ENCODE data around the gene ACSL4. TPM values are rescaled to one million over a fixed set of nuclear protein-coding genes. Genes with fewer than 3 reads are reported as not detected.

Gene ACSL4
- total RNA-seq, 1 donor, result 117 TPM

DNA sequence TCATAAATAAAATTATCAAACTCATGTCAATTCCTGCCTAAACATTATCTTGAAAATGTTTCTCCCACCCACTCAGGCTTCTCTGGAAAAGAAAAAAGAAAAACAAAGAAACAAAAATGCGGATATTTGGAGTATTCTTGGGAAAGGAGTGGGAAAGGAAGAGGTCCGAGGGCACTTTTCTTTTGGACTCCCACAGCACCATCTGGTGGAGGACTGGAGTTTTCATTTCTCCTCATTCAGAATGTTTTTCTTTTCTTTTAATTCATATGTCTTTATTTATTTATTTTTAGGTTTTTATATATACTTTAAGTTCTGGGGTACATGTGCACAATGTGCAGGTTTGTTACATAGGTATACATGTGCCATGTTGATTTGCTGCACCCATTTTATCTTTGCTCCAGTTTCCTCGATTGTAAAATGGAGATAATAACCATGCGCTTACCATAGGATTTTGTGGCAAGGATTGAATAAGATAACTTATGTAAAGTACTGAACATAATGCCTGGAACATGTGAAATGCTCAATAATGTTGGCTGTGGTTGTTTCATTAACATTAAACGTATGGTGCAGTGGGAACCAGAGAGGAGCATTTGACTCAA is 100.1 kb downstream of the ACSL4 start:
- TF ChIP-seq, protein P1, sequence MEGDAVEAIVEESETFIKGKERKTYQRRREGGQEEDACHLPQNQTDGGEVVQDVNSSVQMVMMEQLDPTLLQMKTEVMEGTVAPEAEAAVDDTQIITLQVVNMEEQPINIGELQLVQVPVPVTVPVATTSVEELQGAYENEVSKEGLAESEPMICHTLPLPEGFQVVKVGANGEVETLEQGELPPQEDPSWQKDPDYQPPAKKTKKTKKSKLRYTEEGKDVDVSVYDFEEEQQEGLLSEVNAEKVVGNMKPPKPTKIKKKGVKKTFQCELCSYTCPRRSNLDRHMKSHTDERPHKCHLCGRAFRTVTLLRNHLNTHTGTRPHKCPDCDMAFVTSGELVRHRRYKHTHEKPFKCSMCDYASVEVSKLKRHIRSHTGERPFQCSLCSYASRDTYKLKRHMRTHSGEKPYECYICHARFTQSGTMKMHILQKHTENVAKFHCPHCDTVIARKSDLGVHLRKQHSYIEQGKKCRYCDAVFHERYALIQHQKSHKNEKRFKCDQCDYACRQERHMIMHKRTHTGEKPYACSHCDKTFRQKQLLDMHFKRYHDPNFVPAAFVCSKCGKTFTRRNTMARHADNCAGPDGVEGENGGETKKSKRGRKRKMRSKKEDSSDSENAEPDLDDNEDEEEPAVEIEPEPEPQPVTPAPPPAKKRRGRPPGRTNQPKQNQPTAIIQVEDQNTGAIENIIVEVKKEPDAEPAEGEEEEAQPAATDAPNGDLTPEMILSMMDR (IDR thresholded peaks at IDR 0.05; ENCODE audit: extremely low read depth, low read depth, low read length), result peak; percentile 61
- Histone ChIP-seq H3K9me3 (ENCODE audit: low read depth, low read length) (no peaks in the 10 kb centered on the region), H3K27me3 (ENCODE audit: insufficient read depth, low read length) (peaks cover 8% of the 10 kb centered on the region)

DNA sequence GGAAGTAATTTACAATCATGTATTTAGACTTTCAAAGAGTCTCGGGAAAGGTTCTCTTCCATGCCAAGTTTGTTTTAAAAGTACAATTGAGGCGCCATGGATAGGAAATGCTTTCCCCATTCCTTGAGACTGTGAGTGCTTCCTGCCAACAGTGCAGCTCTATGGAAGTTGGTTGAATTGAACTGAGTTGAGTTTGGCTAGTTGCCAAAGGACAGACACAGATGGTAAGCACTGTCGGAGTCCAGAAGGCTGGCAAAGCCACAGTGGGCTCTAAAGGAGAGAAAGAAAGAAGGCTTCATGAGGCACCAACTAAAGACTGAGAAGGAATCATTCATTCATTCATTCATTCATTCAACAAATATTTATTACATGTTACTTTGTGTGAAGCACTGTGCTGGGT is 103.7 kb downstream of the ACSL4 start:
- TF ChIP-seq, protein P1 (IDR thresholded peaks at IDR 0.05; ENCODE audit: extremely low read depth, low read depth, low read length), result no peak
- no peak overlapping the region for H3K4me3 ChIP-seq (ENCODE audit: insufficient read depth, low read length)
- no peak for DNase-seq (ENCODE audit: insufficient read length, low spot score, missing footprints)

More for the DNA sequence above, 100.1 kb downstream of the ACSL4 start:
- no peaks in the 10 kb centered on the region for H3K36me3 ChIP-seq (ENCODE audit: insufficient read depth, low read length)
- no peak overlapping the region for H2AFZ ChIP-seq (ENCODE audit: low read length)
- H3K79me2 ChIP-seq (ENCODE audit: insufficient read depth, low read length), result no peaks in the 10 kb centered on the region
- H4K20me1 ChIP-seq (ENCODE audit: insufficient read depth, low read length), result peaks cover 6% of the 10 kb centered on the region
- no peaks in the 10 kb centered on the region for H3K4me1 ChIP-seq (ENCODE audit: insufficient read depth, low read length)
- no peak for DNase-seq (ENCODE audit: insufficient read length, low spot score, missing footprints)
- H3K4me2 ChIP-seq (ENCODE audit: insufficient read depth, low read length), result no peak overlapping the region
- no peak overlapping the region for H3K4me3 ChIP-seq (ENCODE audit: insufficient read depth, low read length)
- H3K27ac ChIP-seq (ENCODE audit: low read depth, low read length), result no peak overlapping the region

DNA sequence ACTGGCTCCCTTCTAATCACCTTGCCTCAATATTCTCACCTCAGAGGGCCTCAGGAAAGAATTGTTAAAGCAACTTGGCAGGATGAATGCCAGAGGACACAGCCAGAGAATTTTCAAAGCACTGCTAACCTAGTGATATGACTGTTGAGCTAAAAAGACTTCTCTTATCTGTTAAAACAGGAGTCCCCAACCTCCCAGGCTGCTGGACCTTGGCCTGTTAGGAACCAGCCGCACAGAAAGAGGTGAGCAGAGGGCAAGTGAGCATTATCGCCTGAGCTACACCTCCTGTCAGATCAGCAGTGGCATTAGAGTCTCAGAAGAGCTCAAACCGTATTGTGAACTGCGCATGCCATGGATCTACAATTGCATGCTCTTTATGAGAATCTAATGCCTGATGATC is 106.4 kb downstream of the ACSL4 start:
- peaks cover 5% of the 10 kb centered on the region for H4K20me1 ChIP-seq (ENCODE audit: insufficient read depth, low read length)
- no peak overlapping the region for H3K4me2 ChIP-seq (ENCODE audit: insufficient read depth, low read length)
- no peak overlapping the region for H3K27ac ChIP-seq (ENCODE audit: low read depth, low read length)
- no peak for DNase-seq (ENCODE audit: insufficient read length, low spot score, missing footprints)
- no peaks in the 10 kb centered on the region for H3K4me1 ChIP-seq (ENCODE audit: insufficient read depth, low read length)
- peaks cover 8% of the 10 kb centered on the region for H3K27me3 ChIP-seq (ENCODE audit: insufficient read depth, low read length)
- no peaks in the 10 kb centered on the region for H3K9me3 ChIP-seq (ENCODE audit: low read depth, low read length)
- TF ChIP-seq, protein P1 (IDR thresholded peaks at IDR 0.05; ENCODE audit: extremely low read depth, low read depth, low read length), result no peak
- H3K4me3 ChIP-seq (ENCODE audit: insufficient read depth, low read length), result no peak overlapping the region
- no peak overlapping the region for H2AFZ ChIP-seq (ENCODE audit: low read length)
- H3K36me3 ChIP-seq (ENCODE audit: insufficient read depth, low read length), result no peaks in the 10 kb centered on the region
- H3K79me2 ChIP-seq (ENCODE audit: insufficient read depth, low read length), result no peaks in the 10 kb centered on the region

More for the DNA sequence above, 103.7 kb downstream of the ACSL4 start:
- Histone ChIP-seq H3K9me3 (ENCODE audit: low read depth, low read length) (no peaks in the 10 kb centered on the region), H3K27me3 (ENCODE audit: insufficient read depth, low read length) (peaks cover 8% of the 10 kb centered on the region), H3K4me2 (ENCODE audit: insufficient read depth, low read length) (no peak overlapping the region), H3K79me2 (ENCODE audit: insufficient read depth, low read length) (no peaks in the 10 kb centered on the region), H3K36me3 (ENCODE audit: insufficient read depth, low read length) (no peaks in the 10 kb centered on the region), H3K27ac (ENCODE audit: low read depth, low read length) (no peak overlapping the region), H2AFZ (ENCODE audit: low read length) (no peak overlapping the region), H3K4me1 (ENCODE audit: insufficient read depth, low read length) (no peaks in the 10 kb centered on the region), H4K20me1 (ENCODE audit: insufficient read depth, low read length) (peaks cover 4% of the 10 kb centered on the region)

DNA sequence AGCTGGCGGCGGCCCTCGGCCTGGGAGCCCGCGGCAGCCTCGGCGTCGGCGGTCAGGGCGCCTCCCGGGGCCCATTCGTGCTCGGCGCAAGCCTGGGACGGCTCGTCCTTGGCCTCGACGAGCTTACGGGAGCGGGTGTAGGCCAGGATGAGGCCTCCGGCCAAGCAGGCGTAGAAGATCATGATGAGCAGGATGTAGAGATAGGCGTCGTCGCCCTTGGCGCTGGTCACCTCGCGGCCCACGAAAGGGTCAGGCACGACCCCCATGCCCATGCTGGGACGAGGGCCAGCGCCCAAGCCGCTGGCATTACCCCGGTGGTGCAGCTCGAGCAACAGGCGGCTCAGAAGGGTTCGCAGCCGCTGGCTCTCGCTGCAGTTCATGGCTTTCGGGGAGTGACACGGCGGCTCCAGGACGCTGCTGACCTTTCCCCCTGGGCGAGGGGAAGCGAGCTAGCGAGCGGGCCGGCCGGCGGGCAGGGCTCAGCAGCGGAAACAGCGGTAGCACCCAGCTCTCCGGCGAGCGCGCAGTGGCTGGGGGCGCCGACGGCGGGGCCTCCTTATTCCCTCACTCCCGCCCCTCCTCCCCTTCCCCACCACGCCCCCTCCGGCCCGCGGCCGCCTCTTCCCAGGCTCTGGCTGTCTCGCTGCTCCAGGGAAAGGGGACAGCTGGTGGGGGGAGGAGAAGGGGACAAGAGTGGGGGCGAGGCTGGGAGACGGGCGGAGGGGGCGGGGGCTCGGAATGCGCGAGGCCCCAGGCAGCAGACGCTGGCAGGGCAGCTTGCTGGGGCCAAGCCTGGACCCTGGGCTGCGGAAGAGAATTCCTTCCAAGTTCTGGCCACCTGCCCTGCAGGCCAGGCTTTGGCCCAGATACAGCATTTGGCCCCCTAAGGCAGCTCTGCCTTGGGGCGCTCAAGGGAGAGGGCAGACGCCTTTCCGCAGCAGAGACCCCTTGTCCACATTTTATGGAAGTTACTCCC is 108.1 kb downstream of the ACSL4 start, which contains the start of gene KCNE5:
KCNE5 (minus strand) TSS at position 532 of the 976 bp plus-strand sequence; CDS start at position 380, 152 bp downstream.
- Histone ChIP-seq H3K4me1 (ENCODE audit: insufficient read depth, low read length) (no peaks in the 10 kb centered on the region), H3K4me2 (ENCODE audit: insufficient read depth, low read length) (no peak within 1 kb of the TSS), H3K27me3 (ENCODE audit: insufficient read depth, low read length) (peaks cover 6% of the 10 kb centered on the region), H3K4me3 (ENCODE audit: insufficient read depth, low read length) (no peak within 1 kb of the TSS), H4K20me1 (ENCODE audit: insufficient read depth, low read length) (peaks cover 3% of the 10 kb centered on the region), H3K27ac (ENCODE audit: low read depth, low read length) (no peak within 1 kb of the TSS), H2AFZ (ENCODE audit: low read length) (no peak within 1 kb of the TSS), H3K36me3 (ENCODE audit: insufficient read depth, low read length) (no peaks in the 10 kb centered on the region), H3K79me2 (ENCODE audit: insufficient read depth, low read length) (no peaks in the 10 kb centered on the region), H3K9me3 (ENCODE audit: low read depth, low read length) (no peaks in the 10 kb centered on the region)
- no peak for DNase-seq (ENCODE audit: insufficient read length, low spot score, missing footprints)
- TF ChIP-seq, protein P1 (IDR thresholded peaks at IDR 0.05; ENCODE audit: extremely low read depth, low read depth, low read length), result no peak
